OCI-LY7 (cell line): ENCODE measurements around the gene NDUFS6. TPM values are rescaled to one million over a fixed set of nuclear protein-coding genes. Genes with fewer than 3 reads are reported as not detected.

Experiments
- BruUV-seq: library from RNA; stranded (reverse); fragments of 400-500 nt; replicated peaks from 2 replicates; lab custom pipeline; 2021; lab: Mats Ljungman, UMichigan
- CTCF ChIA-PET: fragments of 300-600 bp; sonication (Branson Sonifier 250); formaldehyde crosslinking; loops from one replicate; lab custom pipeline; 2022; ENCODE audit warnings: antibody characterized with exemption; ENCODE audit not compliant: unreplicated experiment; lab: Charles Lee
- POLR2A ChIA-PET: fragments of 300-600 bp; sonication (Branson Sonifier 250); formaldehyde crosslinking; loops from one replicate; lab custom pipeline; 2022; ENCODE audit warnings: antibody characterized with exemption; lab: Charles Lee
- DNase-seq: peaks from one replicate; pipeline ENCODE4 v3.0.0-alpha.2; 2015; ENCODE audit warnings: low spot score
- H2AFZ ChIP-seq: fragments of 200-600 bp; sonication (generic), shearing (Covaris generic); 2 replicates; pipeline ENCODE4 v1.6.1; 2014; ENCODE audit warnings: mild to moderate bottlenecking, antibody characterized with exemption, low read length, moderate library complexity
- H3K27ac ChIP-seq: fragments of 200-600 bp; sonication (generic); 2 replicates; pipeline ENCODE4 v1.5.1; 2014; ENCODE audit warnings: mixed run types, low read depth, mild to moderate bottlenecking, moderate library complexity, low read length, inconsistent platforms; ENCODE audit not compliant: poor library complexity, severe bottlenecking
- H3K36me3 ChIP-seq: fragments of 200-600 bp; sonication (generic); 2 replicates; pipeline ENCODE4 v1.6.1; 2014; ENCODE audit warnings: mild to moderate bottlenecking, antibody characterized with exemption, low read length, moderate library complexity, mixed read lengths; ENCODE audit not compliant: insufficient read depth
- H3K4me1 ChIP-seq: fragments of 200-600 bp; sonication (generic); 2 replicates; pipeline ENCODE4 v1.5.1; 2014; ENCODE audit warnings: mild to moderate bottlenecking, low read length; ENCODE audit not compliant: insufficient read depth, poor library complexity, severe bottlenecking
- H3K4me2 ChIP-seq: fragments of 200-600 bp; sonication (generic); 2 replicates; pipeline ENCODE4 v1.6.1; 2014; ENCODE audit warnings: mild to moderate bottlenecking, low read length
- H3K4me3 ChIP-seq: fragments of 200-600 bp; sonication (generic); 2 replicates; pipeline ENCODE4 v1.5.1; 2014; ENCODE audit warnings: mild to moderate bottlenecking, low read depth, low read length; ENCODE audit not compliant: poor library complexity, severe bottlenecking
- H3K79me2 ChIP-seq: fragments of 200-600 bp; sonication (generic); 2 replicates; pipeline ENCODE4 v1.6.1; 2016; ENCODE audit warnings: low read depth, mild to moderate bottlenecking, low read length, moderate library complexity, mixed read lengths; ENCODE audit not compliant: insufficient read depth
- H3K9me2 ChIP-seq: fragments of 200-600 bp; sonication (generic); 2 replicates; pipeline ENCODE4 v1.6.1; 2016; ENCODE audit warnings: mild to moderate bottlenecking, low read length, mixed read lengths; ENCODE audit not compliant: insufficient read depth
- H3K9me3 ChIP-seq: fragments of 200-600 bp; sonication (generic); 2 replicates; pipeline ENCODE4 v1.6.1; 2014; ENCODE audit warnings: mild to moderate bottlenecking, mixed run types, low read length, mixed read lengths
- H4K20me1 ChIP-seq: fragments of 200-600 bp; sonication (generic); 2 replicates; pipeline ENCODE4 v1.6.1; 2014; ENCODE audit warnings: mild to moderate bottlenecking, antibody characterized with exemption, low read length, moderate library complexity, mixed read lengths; ENCODE audit not compliant: insufficient read depth
- EZH2phosphoT487 ChIP-seq: fragments of 200-600 bp; sonication (generic); IDR thresholded peaks from 2 replicates; pipeline ENCODE4 v1.6.1; 2018; ENCODE audit warnings: low read depth, borderline replicate concordance, mild to moderate bottlenecking, mixed run types, antibody characterized with exemption, low read length, moderate library complexity, mixed read lengths
- intact Hi-C: fragments of 100-400 bp; cut with micrococcal nuclease; formaldehyde crosslinking; loops from one replicate; pipeline ENCODE4 v1.10.0; 2022; ENCODE audit not compliant: unreplicated experiment
- total RNA-seq, 2 experiments: library from RNA; depleted of rRNA in 1 of 2; stranded (reverse); fragments of >200 nt in 1 of 2; shearing (Covaris generic) in 1 of 2; gene quantifications; 2 replicates each; pipeline ENCODE4 v1.2.3, GENCODE V29; 2014 to 2022
- TF ChIP-seq, protein P1 (sequence below): fragments of 200-600 bp; sonication (generic); conservative IDR thresholded peaks from 2 replicates; pipeline ENCODE4 v1.5.1; 2014; ENCODE audit warnings: mild to moderate bottlenecking, antibody characterized with exemption, low read length, moderate library complexity, mixed read lengths

NDUFS6 gene
- total RNA-seq, 2 experiments from 2014 or later, result 41.5 to 58.7 TPM

- Histone ChIP-seq H3K36me3 (peaks cover 100% of the 10 kb centered on the region), H2AFZ (no peak overlapping the region), H3K9me3 (no peaks in the 10 kb centered on the region), H3K79me2 (no peaks in the 10 kb centered on the region), H3K27ac (no peak overlapping the region), H3K9me2 (no peaks in the 10 kb centered on the region), H4K20me1 (0 out of 2 replicates have a peak, but pooled peaks cover 5% of the 10 kb centered on the region), H3K4me3 (no peak overlapping the region), H3K4me1 (peaks cover 10% of the 10 kb centered on the region), H3K4me2 (no peak overlapping the region)
- intact Hi-C loops, result no loop called here
- ChIA-PET CTCF (no interaction called here), POLR2A (no interaction called here)
- no peak for DNase-seq
- no TSS peak for BruUV-seq
- TF ChIP-seq, protein P1, sequence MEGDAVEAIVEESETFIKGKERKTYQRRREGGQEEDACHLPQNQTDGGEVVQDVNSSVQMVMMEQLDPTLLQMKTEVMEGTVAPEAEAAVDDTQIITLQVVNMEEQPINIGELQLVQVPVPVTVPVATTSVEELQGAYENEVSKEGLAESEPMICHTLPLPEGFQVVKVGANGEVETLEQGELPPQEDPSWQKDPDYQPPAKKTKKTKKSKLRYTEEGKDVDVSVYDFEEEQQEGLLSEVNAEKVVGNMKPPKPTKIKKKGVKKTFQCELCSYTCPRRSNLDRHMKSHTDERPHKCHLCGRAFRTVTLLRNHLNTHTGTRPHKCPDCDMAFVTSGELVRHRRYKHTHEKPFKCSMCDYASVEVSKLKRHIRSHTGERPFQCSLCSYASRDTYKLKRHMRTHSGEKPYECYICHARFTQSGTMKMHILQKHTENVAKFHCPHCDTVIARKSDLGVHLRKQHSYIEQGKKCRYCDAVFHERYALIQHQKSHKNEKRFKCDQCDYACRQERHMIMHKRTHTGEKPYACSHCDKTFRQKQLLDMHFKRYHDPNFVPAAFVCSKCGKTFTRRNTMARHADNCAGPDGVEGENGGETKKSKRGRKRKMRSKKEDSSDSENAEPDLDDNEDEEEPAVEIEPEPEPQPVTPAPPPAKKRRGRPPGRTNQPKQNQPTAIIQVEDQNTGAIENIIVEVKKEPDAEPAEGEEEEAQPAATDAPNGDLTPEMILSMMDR, result no peak
- no peak for TF ChIP-seq EZH2phosphoT487
Measured at GRCh38 chr5:1817261-1818043, 16.2 kb downstream of the NDUFS6 start.

GRCh38 chr5:1818784-1819183 lies 17.6 kb downstream of the NDUFS6 start:
- CTCF ChIA-PET, result no interaction called here
- Histone ChIP-seq H3K79me2 (no peaks in the 10 kb centered on the region), H3K27ac (no peak overlapping the region), H4K20me1 (0 out of 2 replicates have a peak, but pooled peaks cover 5% of the 10 kb centered on the region), H2AFZ (no peak overlapping the region), H3K4me3 (no peak overlapping the region), H3K4me2 (no peak overlapping the region), H3K36me3 (peaks cover 94% of the 10 kb centered on the region), H3K9me2 (no peaks in the 10 kb centered on the region), H3K4me1 (peaks cover 10% of the 10 kb centered on the region), H3K9me3 (no peaks in the 10 kb centered on the region)
- no TSS peak for BruUV-seq
- POLR2A ChIA-PET, result no interaction called here
- DNase-seq, result no peak
- TF ChIP-seq, protein P1, result no peak
- no peak for TF ChIP-seq EZH2phosphoT487
- intact Hi-C loops, result no loop called here

GRCh38 chr5:1819458-1819857 lies 18.3 kb downstream of the NDUFS6 start:
- Histone ChIP-seq H3K9me2 (no peaks in the 10 kb centered on the region), H3K4me1 (peaks cover 10% of the 10 kb centered on the region), H2AFZ (no peak overlapping the region), H3K79me2 (no peaks in the 10 kb centered on the region), H4K20me1 (0 out of 2 replicates have a peak, but pooled peaks cover 5% of the 10 kb centered on the region), H3K9me3 (no peaks in the 10 kb centered on the region), H3K4me2 (no peak overlapping the region), H3K27ac (no peak overlapping the region), H3K4me3 (no peak overlapping the region), H3K36me3 (peaks cover 91% of the 10 kb centered on the region)
- POLR2A ChIA-PET, result no interaction called here
- intact Hi-C loops, result no loop called here
- no peak for DNase-seq
- TF ChIP-seq, protein P1, result no peak
- TF ChIP-seq EZH2phosphoT487, result no peak
- no TSS peak for BruUV-seq
- CTCF ChIA-PET, result no interaction called here
